Measurements from ENCODE around the gene CGAS. TPM values are rescaled to one million over a fixed set of nuclear protein-coding genes. Genes with fewer than 3 reads are reported as not detected.
A peak's percentile ranks its signal among the peaks of the same experiment; 100 is the strongest.

The CGAS gene
- total and polyA plus RNA-seq, 2 of the 13 experiments (the other 11 are each of a cell fraction or from before 2014, with no cell fraction given): 0.03 to 0.07 TPM

GRCh38 chr6:73461537-73462350, 9.6 kb upstream of the CGAS start, which contains the start of gene MTO1 (continued):
- no peak for TF ChIP-seq ZNF646 (CRISPR knock-in tag; IDR thresholded peaks at IDR 0.05)
- TF ChIP-seq ZNF569 (CRISPR knock-in tag; IDR thresholded peaks at IDR 0.05; ENCODE audit: borderline replicate concordance): no peak
- no peak for TF ChIP-seq MYNN (CRISPR knock-in tag; IDR thresholded peaks at IDR 0.05; ENCODE audit: low read depth)
- no peak for TF ChIP-seq NPAS2 (CRISPR knock-in tag; IDR thresholded peaks at IDR 0.05; ENCODE audit: borderline replicate concordance)
- no peak for TF ChIP-seq CC2D1A (CRISPR knock-in tag; IDR thresholded peaks at IDR 0.05)
- no peak for TF ChIP-seq ZBTB14 (CRISPR knock-in tag; IDR thresholded peaks at IDR 0.05)
- TF ChIP-seq POLR2AphosphoS2 (IDR thresholded peaks at IDR 0.05; ENCODE audit: low read depth, low read length): no peak
- TF ChIP-seq ZNF543 (CRISPR knock-in tag; IDR thresholded peaks at IDR 0.05): peak; percentile 69
- TF ChIP-seq AHDC1 (CRISPR knock-in tag; IDR thresholded peaks at IDR 0.05; ENCODE audit: borderline replicate concordance): no peak
- peak; percentile 46 for TF ChIP-seq IKZF4 (CRISPR knock-in tag; IDR thresholded peaks at IDR 0.05; ENCODE audit: borderline replicate concordance, low read depth, not compliant biosample characterization)
- TF ChIP-seq ZNF574 (CRISPR knock-in tag; IDR thresholded peaks at IDR 0.05): peak; percentile 65
